ENCODE data around the gene KIF15.

DNA sequence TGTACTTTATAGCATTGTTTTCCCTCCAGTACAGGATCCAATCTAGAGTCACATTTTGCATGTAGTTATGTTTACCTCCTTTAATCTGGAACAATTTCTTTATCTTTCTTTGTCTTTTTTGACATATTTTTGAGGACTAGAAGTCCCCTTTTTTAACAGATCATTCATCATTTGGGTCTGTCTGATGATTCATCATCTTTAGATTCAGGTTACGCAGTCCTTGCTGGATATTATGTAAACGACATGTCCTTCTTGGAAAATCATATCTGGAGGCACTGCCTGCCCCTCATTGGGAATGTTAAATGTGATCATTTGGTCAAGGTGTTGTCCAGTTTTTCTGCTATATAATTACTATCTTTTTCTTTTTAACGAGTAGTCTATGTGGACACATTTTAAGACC, 131.1 kb downstream of the KIF15 start:
- TF ChIP-seq, protein P1, sequence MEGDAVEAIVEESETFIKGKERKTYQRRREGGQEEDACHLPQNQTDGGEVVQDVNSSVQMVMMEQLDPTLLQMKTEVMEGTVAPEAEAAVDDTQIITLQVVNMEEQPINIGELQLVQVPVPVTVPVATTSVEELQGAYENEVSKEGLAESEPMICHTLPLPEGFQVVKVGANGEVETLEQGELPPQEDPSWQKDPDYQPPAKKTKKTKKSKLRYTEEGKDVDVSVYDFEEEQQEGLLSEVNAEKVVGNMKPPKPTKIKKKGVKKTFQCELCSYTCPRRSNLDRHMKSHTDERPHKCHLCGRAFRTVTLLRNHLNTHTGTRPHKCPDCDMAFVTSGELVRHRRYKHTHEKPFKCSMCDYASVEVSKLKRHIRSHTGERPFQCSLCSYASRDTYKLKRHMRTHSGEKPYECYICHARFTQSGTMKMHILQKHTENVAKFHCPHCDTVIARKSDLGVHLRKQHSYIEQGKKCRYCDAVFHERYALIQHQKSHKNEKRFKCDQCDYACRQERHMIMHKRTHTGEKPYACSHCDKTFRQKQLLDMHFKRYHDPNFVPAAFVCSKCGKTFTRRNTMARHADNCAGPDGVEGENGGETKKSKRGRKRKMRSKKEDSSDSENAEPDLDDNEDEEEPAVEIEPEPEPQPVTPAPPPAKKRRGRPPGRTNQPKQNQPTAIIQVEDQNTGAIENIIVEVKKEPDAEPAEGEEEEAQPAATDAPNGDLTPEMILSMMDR (IDR thresholded peaks at IDR 0.05): no peak
- TF ChIP-seq SMAD4 (CRISPR knock-in tag; IDR thresholded peaks at IDR 0.05) (no peak), USF2 (CRISPR knock-in tag; IDR thresholded peaks at IDR 0.05) (no peak), TEAD4 (CRISPR knock-in tag; IDR thresholded peaks at IDR 0.05) (no peak), SP1 (CRISPR knock-in tag; conservative IDR thresholded peaks at IDR 0.05) (no peak), ZNF121 (CRISPR knock-in tag; IDR thresholded peaks at IDR 0.05) (no peak)
- TF ChIP-seq, protein P2, sequence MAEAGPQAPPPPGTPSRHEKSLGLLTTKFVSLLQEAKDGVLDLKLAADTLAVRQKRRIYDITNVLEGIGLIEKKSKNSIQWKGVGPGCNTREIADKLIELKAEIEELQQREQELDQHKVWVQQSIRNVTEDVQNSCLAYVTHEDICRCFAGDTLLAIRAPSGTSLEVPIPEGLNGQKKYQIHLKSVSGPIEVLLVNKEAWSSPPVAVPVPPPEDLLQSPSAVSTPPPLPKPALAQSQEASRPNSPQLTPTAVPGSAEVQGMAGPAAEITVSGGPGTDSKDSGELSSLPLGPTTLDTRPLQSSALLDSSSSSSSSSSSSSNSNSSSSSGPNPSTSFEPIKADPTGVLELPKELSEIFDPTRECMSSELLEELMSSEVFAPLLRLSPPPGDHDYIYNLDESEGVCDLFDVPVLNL (CRISPR knock-in tag; IDR thresholded peaks at IDR 0.05; ENCODE audit: borderline replicate concordance, low read depth): no peak

Measured in WTC11 (cell line).